Esophagus (tissue), 2 donors: Measurements from ENCODE around the gene P4HA3. TPM values are rescaled to one million over a fixed set of nuclear protein-coding genes. Genes with fewer than 3 reads are reported as not detected.

Experiments
- H3K27ac ChIP-seq, 2 donors: one replicate each; pipeline ENCODE4 v1.5.1; 2013; ENCODE audit warnings: low read depth in 2 of 2, mild to moderate bottlenecking in 2 of 2, inconsistent platforms in 1 of 2, low read length in 1 of 2, moderate library complexity in 1 of 2
- H3K27me3 ChIP-seq, 2 donors: one replicate each; pipeline ENCODE4 v1.6.1; 2013; ENCODE audit warnings: low read length in 2 of 2, control low read depth in 1 of 2, mild to moderate bottlenecking in 1 of 2; ENCODE audit not compliant: insufficient read depth in 2 of 2, control insufficient read depth in 1 of 2
- H3K36me3 ChIP-seq, 2 donors: one replicate each; pipeline ENCODE4 v1.6.1; 2013; ENCODE audit warnings: low read length in 1 of 2; ENCODE audit not compliant: control insufficient read depth in 2 of 2, insufficient read depth in 2 of 2
- H3K4me1 ChIP-seq, 2 donors: one replicate each; pipeline ENCODE4 v1.6.1; 2013; ENCODE audit warnings: low read length in 1 of 2; ENCODE audit not compliant: control insufficient read depth in 2 of 2, insufficient read depth in 2 of 2
- H3K4me3 ChIP-seq, 2 donors: one replicate each; pipeline ENCODE4 v1.5.1; 2013; ENCODE audit warnings: low read length in 2 of 2, mild to moderate bottlenecking in 2 of 2, low read depth in 1 of 2, moderate library complexity in 1 of 2
- H3K9me3 ChIP-seq, 2 donors: one replicate each; pipeline ENCODE4 v1.6.1; 2013; ENCODE audit warnings: mild to moderate bottlenecking in 2 of 2, low read depth in 1 of 2, low read length in 1 of 2, moderate library complexity in 1 of 2; ENCODE audit not compliant: control insufficient read depth in 2 of 2, insufficient read depth in 1 of 2
- WGBS, 2 donors: extraction: QIAGEN DNeasy Blood & Tissue Kit; methylation state at CpG; one replicate each; pipeline ENCODE4 v1.1.7; 2013; 5-methylcytosine and 5-hydroxymethylcytosine counted together
- polyA plus RNA-seq, 2 donors: library from polyadenylated mRNA; stranded (reverse); fragments of 200-250 nt; gene quantifications; one replicate each; pipeline ENCODE4 v1.2.3, GENCODE V29; 2013
- donor health status: healthy with polysubstance abuse.
- donor health status: Bipolar disorder and iron deficiency.

Gene P4HA3
- under 1 TPM; 0.04 to 0.08 TPM for polyA plus RNA-seq

- Histone ChIP-seq H3K36me3 (no peaks in the 10 kb centered on the region), H3K9me3 (peaks cover 0 to 5% of the 10 kb centered on the region in 2 donors), H3K4me3 (peak within 1 kb of the TSS; percentile 29 to 45), H3K27ac (no peak within 1 kb of the TSS), H3K27me3 (no peaks in the 10 kb centered on the region), H3K4me1 (peaks cover 3 to 6% of the 10 kb centered on the region in 2 donors)
- 5 to 6% methylated on average over 35 to 62 of the region's 62 CpGs for WGBS, 2 donors
These were observed at the start of gene P4HA3 for GRCh38 chr11:74311352-74311926. Gene P4HA3, minus strand, starts transcription at chr11:74311640. Its CDS starts 29 bp downstream, at chr11:74311611.

GRCh38 chr11:74357449-74357848, 46.0 kb upstream of the P4HA3 start:
- 89 to 92% methylated on average over 1 of the region's 1 CpG for WGBS, 2 donors
- Histone ChIP-seq H3K4me3 (no peak overlapping the region), H3K27me3 (no peaks in the 10 kb centered on the region), H3K27ac (no peak overlapping the region), H3K9me3 (peaks cover 3% of the 10 kb centered on the region in 2 donors), H3K4me1 (no peaks in the 10 kb centered on the region), H3K36me3 (peaks cover 0 to 3% of the 10 kb centered on the region in 2 donors)

- Histone ChIP-seq H3K27me3 (no peaks in the 10 kb centered on the region), H3K4me3 (no peak overlapping the region), H3K36me3 (peaks cover 0 to 3% of the 10 kb centered on the region in 2 donors), H3K9me3 (peaks cover 3% of the 10 kb centered on the region in 2 donors), H3K4me1 (no peaks in the 10 kb centered on the region), H3K27ac (no peak overlapping the region)
- 87 to 94% methylated on average over 2 of the region's 2 CpGs for WGBS, 2 donors
These were observed 44.2 kb upstream of the P4HA3 start for GRCh38 chr11:74355626-74356025.

GRCh38 chr11:74354036-74354435, 42.6 kb upstream of the P4HA3 start:
- Histone ChIP-seq H3K27ac (no peak overlapping the region), H3K36me3 (no peaks in the 10 kb centered on the region), H3K27me3 (no peaks in the 10 kb centered on the region), H3K4me1 (no peaks in the 10 kb centered on the region), H3K9me3 (no peaks in the 10 kb centered on the region), H3K4me3 (no peak overlapping the region)
- 53 to 72% methylated on average over 3 of the region's 3 CpGs for WGBS, 2 donors

GRCh38 chr11:74347381-74347780, 35.9 kb upstream of the P4HA3 start:
- WGBS, 2 donors, result 74 to 85% methylated on average over 2 of the region's 2 CpGs
- Histone ChIP-seq H3K4me1 (no peaks in the 10 kb centered on the region), H3K27ac (no peak overlapping the region), H3K9me3 (no peaks in the 10 kb centered on the region), H3K4me3 (no peak overlapping the region), H3K36me3 (no peaks in the 10 kb centered on the region), H3K27me3 (no peaks in the 10 kb centered on the region)

GRCh38 chr11:74345420-74345819, 34.0 kb upstream of the P4HA3 start:
- Histone ChIP-seq H3K27ac (no peak overlapping the region), H3K4me3 (no peak overlapping the region), H3K36me3 (no peaks in the 10 kb centered on the region), H3K27me3 (no peaks in the 10 kb centered on the region), H3K9me3 (no peaks in the 10 kb centered on the region), H3K4me1 (no peaks in the 10 kb centered on the region)
- 44 to 52% methylated on average over 1 of the region's 1 CpG for WGBS, 2 donors

GRCh38 chr11:74341921-74342320, 30.5 kb upstream of the P4HA3 start:
- WGBS, 2 donors, result 63 to 64% methylated on average over 1 of the region's 1 CpG
- H3K36me3 ChIP-seq, result no peaks in the 10 kb centered on the region
- H3K9me3 ChIP-seq, result no peaks in the 10 kb centered on the region

GRCh38 chr11:74339619-74340018, 28.2 kb upstream of the P4HA3 start:
- H3K4me1 ChIP-seq, result no peaks in the 10 kb centered on the region
- no peak overlapping the region for H3K4me3 ChIP-seq
- H3K27me3 ChIP-seq, result no peaks in the 10 kb centered on the region
- H3K36me3 ChIP-seq, result no peaks in the 10 kb centered on the region
- no peak overlapping the region for H3K27ac ChIP-seq
- no peaks in the 10 kb centered on the region for H3K9me3 ChIP-seq

More at GRCh38 chr11:74341921-74342320, 30.5 kb upstream of the P4HA3 start:
- Histone ChIP-seq H3K27ac (no peak overlapping the region), H3K4me3 (no peak overlapping the region), H3K4me1 (no peaks in the 10 kb centered on the region), H3K27me3 (no peaks in the 10 kb centered on the region)

- no peaks in the 10 kb centered on the region for H3K27me3 ChIP-seq
- no peak overlapping the region for H3K4me3 ChIP-seq
- H3K4me1 ChIP-seq, result no peaks in the 10 kb centered on the region
- no peak overlapping the region for H3K27ac ChIP-seq
- H3K9me3 ChIP-seq, result no peaks in the 10 kb centered on the region
- no peaks in the 10 kb centered on the region for H3K36me3 ChIP-seq
- WGBS, 2 donors, result 47 to 61% methylated on average over 6 of the region's 6 CpGs
These were observed 27.5 kb upstream of the P4HA3 start for GRCh38 chr11:74338963-74339362.

GRCh38 chr11:74333193-74333592, 21.8 kb upstream of the P4HA3 start:
- Histone ChIP-seq H3K36me3 (no peaks in the 10 kb centered on the region), H3K4me1 (no peaks in the 10 kb centered on the region), H3K9me3 (no peaks in the 10 kb centered on the region), H3K27me3 (no peaks in the 10 kb centered on the region), H3K4me3 (no peak overlapping the region), H3K27ac (no peak overlapping the region)
- 94 to 99% methylated on average over 1 of the region's 1 CpG for WGBS, 2 donors
